CD4-positive, alpha-beta T cell (primary cell): ENCODE data around the gene SCRN1. TPM values are rescaled to one million over a fixed set of nuclear protein-coding genes. Genes with fewer than 3 reads are reported as not detected.

Source experiments
- ATAC-seq: fragments of 200-7000 bp; cut with Tn5 transposase; one replicate; pipeline ENCODE4 v1.10.0; 2022; ENCODE audit warnings: mild to moderate bottlenecking; ENCODE audit not compliant: poor library complexity
- CTCF ChIA-PET: fragments of 350-600 bp; sonication (Branson Sonifier 250); formaldehyde crosslinking; loops from one replicate; lab custom pipeline; 2021; ENCODE audit warnings: antibody characterized with exemption, inconsistent platforms; lab: Charles Lee
- POLR2A ChIA-PET: fragments of 350-600 bp; sonication (Branson Sonifier 250); formaldehyde crosslinking; loops from one replicate; lab custom pipeline; 2021; ENCODE audit warnings: antibody characterized with exemption, inconsistent platforms; lab: Charles Lee
- DNase-seq, 14 experiments: peaks; one replicate each; pipeline ENCODE4 v3.0.0-alpha.2; 2013 to 2020; ENCODE audit warnings: mixed read lengths in 2 of 14
- H3K27ac ChIP-seq, 2 donors: one replicate each; pipeline versions ENCODE4 v1.5.1 to v1.7.0; 2013; ENCODE audit warnings: low read length in 2 of 2, low read depth in 1 of 2, mild to moderate bottlenecking in 1 of 2
- H3K27me3 ChIP-seq, 2 experiments: 1 replicate in 1 of 2; 2 replicates in 1 of 2; pipeline versions ENCODE4 v1.6.1 to v1.7.0; 2013; ENCODE audit warnings: low read length in 2 of 2, control low read depth in 1 of 2, mild to moderate bottlenecking in 1 of 2, moderate library complexity in 1 of 2; ENCODE audit not compliant: insufficient read depth in 2 of 2, control insufficient read depth in 1 of 2
- H3K36me3 ChIP-seq: one replicate; pipeline ENCODE4 v1.6.1; 2013; ENCODE audit warnings: low read length, control low read depth; ENCODE audit not compliant: insufficient read depth
- H3K4me1 ChIP-seq: one replicate; pipeline ENCODE4 v1.6.1; 2013; ENCODE audit warnings: low read length, control low read depth; ENCODE audit not compliant: insufficient read depth
- H3K4me3 ChIP-seq: one replicate; pipeline ENCODE4 v1.5.1; 2013; ENCODE audit warnings: mild to moderate bottlenecking, low read length, moderate library complexity
- H3K9me3 ChIP-seq, 2 experiments: 1 replicate in 1 of 2; 2 replicates in 1 of 2; pipeline versions ENCODE4 v1.6.1 to v1.7.0; 2013; ENCODE audit warnings: low read length in 2 of 2, mild to moderate bottlenecking in 2 of 2, control low read depth in 1 of 2, moderate library complexity in 1 of 2; ENCODE audit not compliant: control insufficient read depth in 1 of 2, insufficient read depth in 1 of 2
- H3K27ac Mint-ChIP-seq: one replicate; pipeline ENCODE4 v1.8.0; 2020; ENCODE audit warnings: mixed read lengths
- H3K27me3 Mint-ChIP-seq: one replicate; pipeline ENCODE4 v1.8.0; 2021; ENCODE audit warnings: mixed read lengths
- H3K36me3 Mint-ChIP-seq: one replicate; pipeline ENCODE4 v1.8.0; 2021; ENCODE audit warnings: low read depth, mixed read lengths
- H3K4me1 Mint-ChIP-seq: one replicate; pipeline ENCODE4 v1.8.0; 2021; ENCODE audit warnings: low read depth, mixed read lengths
- H3K4me3 Mint-ChIP-seq: one replicate; pipeline ENCODE4 v1.8.0; 2020; ENCODE audit warnings: mild to moderate bottlenecking, mixed read lengths
- H3K9me3 Mint-ChIP-seq: one replicate; pipeline ENCODE4 v1.8.0; 2020; ENCODE audit warnings: mixed read lengths
- intact Hi-C, 2 experiments: fragments of 100-400 bp; cut with DNase I in 1 of 2; cut with micrococcal nuclease in 1 of 2; formaldehyde crosslinking; loops; one replicate each; pipeline versions ENCODE4 v1.15.1 to v1.9.0; 2023 to 2025; cut with DNase I, micrococcal nuclease
- total RNA-seq, 174 experiments: library from RNA in 2 of 174; stranded (reverse) in 2 of 174; gene quantifications; one replicate each; pipeline ENCODE4 v1.2.3 and lab custom pipeline; 2021 to 2026
- TF ChIP-seq, protein P1 (sequence below): fragments of 200-600 bp; IDR thresholded peaks from one replicate; pipeline ENCODE4 v1.8.0; 2022; ENCODE audit warnings: antibody characterized with exemption, mild to moderate bottlenecking

The SCRN1 gene
- total RNA-seq, 2 experiments from 2014 or later = 2.4 to 3.2 TPM

DNA sequence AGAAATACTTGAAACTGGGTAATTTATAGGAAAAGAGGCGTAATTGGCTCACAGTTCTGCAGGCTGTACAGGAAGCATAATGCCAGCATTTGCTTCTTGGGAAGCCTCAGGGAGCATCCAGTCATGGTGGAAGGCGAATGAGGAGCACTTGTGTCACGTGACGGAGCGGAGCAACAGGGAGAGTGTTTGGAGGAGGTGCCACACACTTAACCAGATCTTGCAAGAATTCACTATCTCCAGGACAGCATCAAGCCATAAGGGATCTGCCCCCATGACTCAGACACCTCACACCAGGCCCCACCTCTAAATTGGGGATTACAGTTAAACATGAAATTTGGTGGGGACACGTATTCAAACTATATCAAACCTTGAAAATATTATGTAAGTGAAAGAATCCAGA is 94.0 kb downstream of the SCRN1 start:
- H3K4me1 Mint-ChIP-seq = no peaks in the 10 kb centered on the region
- H3K27ac Mint-ChIP-seq = no peak overlapping the region

DNA sequence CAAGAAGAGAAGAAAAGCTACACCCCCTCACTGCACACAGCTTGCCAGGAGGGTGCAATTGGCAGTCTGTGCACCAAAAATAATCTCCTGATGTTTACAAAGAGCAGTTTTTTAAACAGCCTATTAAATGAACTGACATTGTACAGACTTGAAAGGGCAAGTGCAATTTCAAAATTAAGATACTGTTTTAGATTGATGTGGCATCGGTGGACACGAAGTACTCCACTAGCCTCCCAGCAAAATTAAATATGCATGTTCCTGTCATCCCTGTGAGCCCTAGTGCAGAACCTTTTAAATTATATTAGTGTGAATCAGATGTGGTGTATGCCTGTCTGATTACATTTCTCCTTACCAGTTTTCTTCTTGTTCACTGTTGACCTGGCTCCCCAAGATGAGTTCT is 95.3 kb downstream of the SCRN1 start:
- Mint-ChIP-seq H3K4me3 (no peak overlapping the region), H3K4me1 (no peaks in the 10 kb centered on the region), H3K36me3 (no peaks in the 10 kb centered on the region), H3K27ac (no peak overlapping the region), H3K9me3 (peaks cover 2% of the 10 kb centered on the region), H3K27me3 (peaks cover 20% of the 10 kb centered on the region)
- H3K36me3 ChIP-seq = no peaks in the 10 kb centered on the region
- H3K4me3 ChIP-seq = no peak overlapping the region
- TF ChIP-seq, protein P1, sequence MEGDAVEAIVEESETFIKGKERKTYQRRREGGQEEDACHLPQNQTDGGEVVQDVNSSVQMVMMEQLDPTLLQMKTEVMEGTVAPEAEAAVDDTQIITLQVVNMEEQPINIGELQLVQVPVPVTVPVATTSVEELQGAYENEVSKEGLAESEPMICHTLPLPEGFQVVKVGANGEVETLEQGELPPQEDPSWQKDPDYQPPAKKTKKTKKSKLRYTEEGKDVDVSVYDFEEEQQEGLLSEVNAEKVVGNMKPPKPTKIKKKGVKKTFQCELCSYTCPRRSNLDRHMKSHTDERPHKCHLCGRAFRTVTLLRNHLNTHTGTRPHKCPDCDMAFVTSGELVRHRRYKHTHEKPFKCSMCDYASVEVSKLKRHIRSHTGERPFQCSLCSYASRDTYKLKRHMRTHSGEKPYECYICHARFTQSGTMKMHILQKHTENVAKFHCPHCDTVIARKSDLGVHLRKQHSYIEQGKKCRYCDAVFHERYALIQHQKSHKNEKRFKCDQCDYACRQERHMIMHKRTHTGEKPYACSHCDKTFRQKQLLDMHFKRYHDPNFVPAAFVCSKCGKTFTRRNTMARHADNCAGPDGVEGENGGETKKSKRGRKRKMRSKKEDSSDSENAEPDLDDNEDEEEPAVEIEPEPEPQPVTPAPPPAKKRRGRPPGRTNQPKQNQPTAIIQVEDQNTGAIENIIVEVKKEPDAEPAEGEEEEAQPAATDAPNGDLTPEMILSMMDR = no peak
- H3K9me3 ChIP-seq = no peaks in the 10 kb centered on the region
- no peaks in the 10 kb centered on the region for H3K4me1 ChIP-seq
- ChIA-PET POLR2A (no interaction called here), CTCF (no interaction called here)
- H3K27ac ChIP-seq = no peak overlapping the region
- DNase-seq = no peak
- H3K27me3 ChIP-seq = peaks cover 3 to 13% of the 10 kb centered on the region in 2 experiments
- ATAC-seq = no peak
- intact Hi-C loops = no loop called here

More for the DNA sequence above, 94.0 kb downstream of the SCRN1 start:
- Histone ChIP-seq H3K36me3 (no peaks in the 10 kb centered on the region), H3K27me3 (peaks cover 3 to 14% of the 10 kb centered on the region in 2 experiments), H3K4me1 (no peaks in the 10 kb centered on the region), H3K9me3 (no peaks in the 10 kb centered on the region), H3K27ac (no peak overlapping the region), H3K4me3 (no peak overlapping the region)
- CTCF ChIA-PET = no interaction called here
- TF ChIP-seq, protein P1 = no peak
- no peak for ATAC-seq
- POLR2A ChIA-PET = no interaction called here
- Mint-ChIP-seq H3K36me3 (no peaks in the 10 kb centered on the region), H3K9me3 (peaks cover 2% of the 10 kb centered on the region), H3K4me3 (no peak overlapping the region), H3K27me3 (peaks cover 20% of the 10 kb centered on the region)
- no peak for DNase-seq
- intact Hi-C loops = no loop called here

DNA sequence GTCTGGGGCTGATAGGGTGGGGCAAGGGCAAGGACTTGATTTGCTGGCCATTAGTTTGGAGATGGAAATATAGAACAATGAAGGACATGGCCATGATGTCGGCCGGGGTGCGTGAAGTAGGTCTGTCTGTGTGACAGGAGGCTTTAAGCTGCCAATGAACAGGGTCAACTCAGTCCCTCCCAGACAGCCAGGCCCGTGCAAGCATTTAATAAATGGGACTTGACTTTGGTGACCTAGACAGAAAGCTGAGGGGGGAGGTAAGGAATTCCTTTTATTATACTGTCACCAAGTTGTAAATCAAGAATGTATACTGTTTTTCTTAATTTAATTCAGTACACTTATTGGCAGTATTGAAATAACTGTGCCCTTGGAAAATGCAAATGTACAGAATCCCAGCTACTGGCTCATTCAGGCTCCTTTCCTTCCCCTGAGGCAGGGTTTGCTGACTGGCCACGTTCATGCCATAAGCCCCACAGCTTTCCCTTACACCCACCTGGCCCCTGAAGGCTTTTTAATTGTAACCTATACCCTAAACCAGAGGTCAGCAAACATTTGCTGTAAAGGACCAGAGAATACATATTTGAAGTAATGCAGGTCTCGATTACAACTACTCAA is 96.1 kb downstream of the SCRN1 start:
- Mint-ChIP-seq H3K27me3 (peaks cover 14% of the 10 kb centered on the region), H3K36me3 (no peaks in the 10 kb centered on the region), H3K4me3 (no peak overlapping the region), H3K9me3 (peaks cover 2% of the 10 kb centered on the region), H3K27ac (no peak overlapping the region), H3K4me1 (no peaks in the 10 kb centered on the region)
- Histone ChIP-seq H3K27ac (no peak overlapping the region), H3K27me3 (peaks cover 0 to 7% of the 10 kb centered on the region in 2 experiments), H3K4me3 (no peak overlapping the region), H3K9me3 (no peaks in the 10 kb centered on the region), H3K4me1 (no peaks in the 10 kb centered on the region), H3K36me3 (no peaks in the 10 kb centered on the region)
- ATAC-seq (no peak), DNase-seq (no peak)
- CTCF ChIA-PET = no interaction called here
- intact Hi-C loops = no loop called here
- POLR2A ChIA-PET = no interaction called here
- TF ChIP-seq, protein P1 = no peak
